ENCODE results near the gene SPOCK2. TPM values are rescaled to one million over a fixed set of nuclear protein-coding genes. Genes with fewer than 3 reads are reported as not detected.

Gene SPOCK2
- total and polyA plus RNA-seq, 2 donors (not counting 3 experiments of a cell fraction or from before 2014, with no cell fraction given), result 0.40 to 1.1 TPM

GRCh38 chr10:72083790-72084459 is 4.4 kb downstream of the SPOCK2 start:
- no peak overlapping the region for H2AFZ ChIP-seq (ENCODE audit: low read depth, low read length)
- H3K36me3 ChIP-seq (ENCODE audit: control insufficient read depth in 2 of 2, extremely low read depth in 1 of 2, insufficient read depth in 2 of 2, low read length in 2 of 2), result no peaks in the 10 kb centered on the region
- H3K4me3 ChIP-seq (replicated peaks in 1 of 3; ENCODE audit: insufficient read depth in 1 of 3, low read depth in 1 of 3, low read length in 3 of 3), result no peak overlapping the region
- H3K4me2 ChIP-seq (ENCODE audit: insufficient read depth, low read length), result no peak overlapping the region
- FAIRE-seq (no peak), DNase-seq (ENCODE audit: low read depth, low spot score) (no peak)
- H3K9ac ChIP-seq (replicated peaks; ENCODE audit: extremely low read depth, insufficient read depth, low read length), result no peak overlapping the region
- TF ChIP-seq CTCF (IDR thresholded peaks at IDR 0.05; ENCODE audit: extremely low read depth in 1 of 2, insufficient read depth in 1 of 2, low read depth in 1 of 2, low read length in 2 of 2), result no peak
- no peak for TF ChIP-seq JUN (IDR thresholded peaks at IDR 0.05; ENCODE audit: borderline replicate concordance, insufficient read depth, insufficient read length, low read depth)
- no peak for TF ChIP-seq MAX (IDR thresholded peaks at IDR 0.05; ENCODE audit: insufficient read depth, insufficient read length)
- no TSS peak for BruUV-seq (replicated peaks)
- H3K27ac ChIP-seq (ENCODE audit: insufficient read depth, low read depth, low read length), result no peak overlapping the region
- H3K79me2 ChIP-seq (ENCODE audit: control insufficient read depth, insufficient read depth, low read length), result no peaks in the 10 kb centered on the region
- H4K20me1 ChIP-seq (replicated peaks; ENCODE audit: control insufficient read depth, extremely low read depth, insufficient read depth, low read length), result no peaks in the 10 kb centered on the region
- no peaks in the 10 kb centered on the region for H3K9me3 ChIP-seq (replicated peaks; ENCODE audit: control insufficient read depth, insufficient read depth, low read length)
- H3K4me1 ChIP-seq (ENCODE audit: control insufficient read depth, extremely low read depth, insufficient read depth, low read length), result peaks cover 9% of the 10 kb centered on the region
- dilution Hi-C loops (cut with MboI; ENCODE audit: extremely low pct_ligation_motif_present, low sequenced_read_pairs) (no loop called here), intact Hi-C loops (cut with micrococcal nuclease) (no loop called here)
- ChIA-PET CTCF (interaction anchor here (0.6 to 1.8 kb wide), 3 partner anchors 11 to 42 kb away, joined by 3 to 4 read pairs (median 4); no protein-coding TSS in a partner anchor), POLR2A (no interaction called here)
- peaks cover 18 to 23% of the 10 kb centered on the region in 2 experiments for H3K27me3 ChIP-seq (ENCODE audit: control insufficient read depth in 2 of 2, insufficient read depth in 2 of 2, low read length in 2 of 2)
- H3K9me1 ChIP-seq (replicated peaks; ENCODE audit: control insufficient read depth, extremely low read depth, insufficient read depth, low read length), result no peaks in the 10 kb centered on the region
